Neuronal stem cell (in vitro differentiated cells): ENCODE results near the gene ARMC10.
A peak's percentile ranks its signal among the peaks of the same experiment; 100 is the strongest.

Source experiments
- DNase-seq: peaks from one replicate; pipeline ENCODE4 v3.0.0-alpha.2; 2013; ENCODE audit warnings: low spot score
- H2AFZ ChIP-seq: one replicate; pipeline ENCODE4 v1.6.1; 2013; ENCODE audit warnings: mild to moderate bottlenecking, low read length, inconsistent platforms
- H2AK5ac ChIP-seq: 2 replicates; pipeline ENCODE4 v1.6.1; 2013; ENCODE audit warnings: low read depth, mild to moderate bottlenecking, inconsistent platforms, low read length, moderate library complexity, mixed read lengths
- H2BK120ac ChIP-seq: 2 replicates; pipeline ENCODE4 v1.6.1; 2013; ENCODE audit warnings: low read depth, mild to moderate bottlenecking, inconsistent platforms, low read length, moderate library complexity, mixed read lengths
- H2BK12ac ChIP-seq: one replicate; pipeline ENCODE4 v1.6.1; 2013; ENCODE audit warnings: low read length, inconsistent platforms
- H2BK15ac ChIP-seq: 2 replicates; pipeline ENCODE4 v1.6.1; 2013; ENCODE audit warnings: mild to moderate bottlenecking, low read length, inconsistent platforms, mixed read lengths
- H2BK5ac ChIP-seq: one replicate; pipeline ENCODE4 v1.6.1; 2013; ENCODE audit warnings: inconsistent platforms, mild to moderate bottlenecking, low read length, moderate library complexity
- H3K14ac ChIP-seq: one replicate; pipeline ENCODE4 v1.6.1; 2013; ENCODE audit warnings: low read length, inconsistent platforms
- H3K18ac ChIP-seq: 2 replicates; pipeline ENCODE4 v1.6.1; 2013; ENCODE audit warnings: low read length, inconsistent platforms
- H3K23ac ChIP-seq: 2 replicates; pipeline ENCODE4 v1.6.1; 2013; ENCODE audit warnings: low read depth, mild to moderate bottlenecking, mixed read lengths, low read length, inconsistent platforms; ENCODE audit not compliant: poor library complexity
- H3K27ac ChIP-seq: replicated peaks from 3 replicates; pipeline ENCODE4 v1.5.1; 2013; ENCODE audit warnings: low read length, inconsistent platforms
- H3K27me3 ChIP-seq, 3 experiments: 2 replicates each; pipeline ENCODE4 v1.6.1; 2013; ENCODE audit warnings: low read length in 3 of 3, mild to moderate bottlenecking in 2 of 3, inconsistent platforms in 1 of 3, low read depth in 1 of 3, mixed read lengths in 1 of 3, moderate library complexity in 1 of 3; ENCODE audit not compliant: control insufficient read depth in 3 of 3, insufficient read depth in 3 of 3
- H3K36me3 ChIP-seq, 2 donors: replicated peaks in 1 of 2; 2 replicates each; pipeline ENCODE4 v1.6.1; 2013; ENCODE audit warnings: low read length in 2 of 2; ENCODE audit not compliant: control insufficient read depth in 2 of 2, insufficient read depth in 2 of 2
- H3K4ac ChIP-seq: 2 replicates; pipeline ENCODE4 v1.6.1; 2013; ENCODE audit warnings: inconsistent platforms, mild to moderate bottlenecking, low read length, moderate library complexity
- H3K4me1 ChIP-seq, 2 donors: 1 replicate in 1 of 2; 2 replicates in 1 of 2; pipeline ENCODE4 v1.6.1; 2013; ENCODE audit warnings: low read length in 2 of 2, low read depth in 1 of 2; ENCODE audit not compliant: control insufficient read depth in 2 of 2, insufficient read depth in 1 of 2
- H3K4me2 ChIP-seq: one replicate; pipeline ENCODE4 v1.6.1; 2013; ENCODE audit warnings: mild to moderate bottlenecking, low read length, inconsistent platforms; ENCODE audit not compliant: insufficient read depth, poor library complexity, severe bottlenecking
- H3K4me3 ChIP-seq, 2 donors: 2 replicates each; pipeline ENCODE4 v1.5.1; 2013; ENCODE audit warnings: low read length in 2 of 2, mild to moderate bottlenecking in 2 of 2, inconsistent platforms in 1 of 2, moderate library complexity in 1 of 2
- H3K79me1 ChIP-seq: one replicate; pipeline ENCODE4 v1.6.1; 2013; ENCODE audit warnings: low read depth, mild to moderate bottlenecking, inconsistent platforms, low read length, moderate library complexity
- H3K9ac ChIP-seq: one replicate; pipeline ENCODE4 v1.6.1; 2013; ENCODE audit warnings: mild to moderate bottlenecking, low read depth, low read length, inconsistent platforms; ENCODE audit not compliant: poor library complexity
- H3K9me3 ChIP-seq, 2 donors: replicated peaks in 1 of 2; 2 replicates each; pipeline versions ENCODE3 to v1.6.1; 2013; ENCODE audit warnings: low read length in 2 of 2, mild to moderate bottlenecking in 2 of 2, inconsistent platforms in 1 of 2, low read depth in 1 of 2, mixed read lengths in 1 of 2, moderate library complexity in 1 of 2; ENCODE audit not compliant: control insufficient read depth in 2 of 2, insufficient read depth in 1 of 2
- H4K8ac ChIP-seq: one replicate; pipeline ENCODE4 v1.6.1; 2013; ENCODE audit warnings: low read depth, mild to moderate bottlenecking, inconsistent platforms, low read length, moderate library complexity
- H4K91ac ChIP-seq: one replicate; pipeline ENCODE4 v1.6.1; 2013; ENCODE audit warnings: low read length, low read depth, mild to moderate bottlenecking, inconsistent platforms; ENCODE audit not compliant: poor library complexity
- WGBS, 2 donors: extraction: QIAGEN DNeasy Blood & Tissue Kit; methylation state at CpG; one replicate each; pipeline ENCODE4 v1.1.7; 2013; ENCODE audit warnings: missing lambda C conversion rate in 2 of 2, mixed read lengths in 1 of 2; ENCODE audit not compliant: insufficient read length in 2 of 2, insufficient replicate concordance in 1 of 2; ENCODE audit errors: extremely low coverage in 2 of 2; 5-methylcytosine and 5-hydroxymethylcytosine counted together

ARMC10 gene

GRCh38 chr7:103059471-103059870 lies 15.5 kb upstream of the ARMC10 start:
- Histone ChIP-seq H2BK15ac (no peak overlapping the region), H3K4me2 (no peak overlapping the region), H3K18ac (no peak overlapping the region), H3K9me3 (no peaks in the 10 kb centered on the region), H2BK12ac (no peak overlapping the region), H3K4ac (no peak overlapping the region), H3K9ac (no peak overlapping the region), H3K4me1 (peaks cover 0 to 1% of the 10 kb centered on the region in 2 donors), H2AFZ (no peak overlapping the region), H3K27me3 (no peaks in the 10 kb centered on the region), H3K79me1 (no peaks in the 10 kb centered on the region), H4K8ac (no peak overlapping the region), H3K14ac (no peak overlapping the region), H3K36me3 (no peaks in the 10 kb centered on the region), H2BK120ac (no peak overlapping the region), H3K4me3 (no peak overlapping the region), H4K91ac (no peak overlapping the region), H2AK5ac (no peak overlapping the region), H3K23ac (no peak overlapping the region), H3K27ac (no peak overlapping the region), H2BK5ac (no peak overlapping the region)
- WGBS, 2 donors = no CpG with 5 or more reads among the region's 2 CpGs
- no peak for DNase-seq

DNA sequence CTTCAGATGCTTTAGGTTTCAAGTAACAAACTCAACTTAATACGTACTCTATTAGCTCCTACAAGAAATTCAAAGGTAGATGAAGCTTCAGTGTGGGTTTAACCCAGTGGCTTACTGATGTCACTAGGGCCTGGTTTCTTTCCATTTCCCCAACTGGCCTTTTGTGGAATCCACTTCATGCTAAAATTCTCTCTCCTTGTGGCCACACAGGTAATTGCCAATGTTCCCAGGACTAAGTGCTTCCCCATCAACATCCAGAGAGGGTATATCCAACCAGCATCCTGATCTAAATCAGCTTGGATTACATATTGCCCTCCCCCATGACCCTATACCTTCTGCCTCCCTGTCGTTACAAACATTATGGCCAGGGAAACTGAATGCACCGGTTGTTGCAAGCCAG lies 11.0 kb upstream of the ARMC10 start:
- Histone ChIP-seq H3K36me3 (no peaks in the 10 kb centered on the region), H2BK15ac (no peak overlapping the region), H2BK12ac (no peak overlapping the region), H2AK5ac (no peak overlapping the region), H4K91ac (no peak overlapping the region), H3K27me3 (no peaks in the 10 kb centered on the region), H2BK5ac (no peak overlapping the region), H3K79me1 (no peaks in the 10 kb centered on the region), H3K23ac (no peak overlapping the region), H4K8ac (no peak overlapping the region), H3K14ac (no peak overlapping the region), H3K9me3 (peaks cover 0 to 3% of the 10 kb centered on the region in 2 donors), H3K4me3 (no peak overlapping the region), H3K18ac (no peak overlapping the region), H2AFZ (no peak overlapping the region), H3K27ac (no peak overlapping the region), H3K4me1 (peaks cover 0 to 1% of the 10 kb centered on the region in 2 donors), H3K4me2 (no peak overlapping the region), H2BK120ac (no peak overlapping the region), H3K9ac (no peak overlapping the region), H3K4ac (no peak overlapping the region)
- DNase-seq = no peak
- no CpG with 5 or more reads among the region's 3 CpGs for WGBS, 2 donors

DNA sequence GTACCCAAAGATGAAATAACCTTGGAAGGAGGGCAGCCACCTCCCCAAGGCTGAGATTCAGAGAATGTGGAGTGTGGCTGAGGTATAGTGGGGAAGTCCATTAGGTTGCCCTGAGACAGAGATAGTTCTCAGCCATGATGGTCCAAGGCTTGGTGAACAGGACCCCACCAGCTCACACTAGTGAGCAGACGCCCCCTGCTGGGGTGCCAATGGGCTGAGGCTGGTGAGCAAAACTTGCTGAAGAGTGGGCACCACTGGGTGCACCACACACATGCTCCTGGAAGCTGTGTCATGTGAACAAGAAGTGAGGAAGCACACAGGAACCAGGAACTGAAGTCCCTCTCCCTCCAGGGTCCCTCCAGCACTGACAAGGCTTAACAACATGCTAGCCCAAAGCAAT lies 9.3 kb upstream of the ARMC10 start:
- Histone ChIP-seq H4K8ac (no peak overlapping the region), H2BK15ac (no peak overlapping the region), H3K18ac (no peak overlapping the region), H3K23ac (no peak overlapping the region), H3K27ac (no peak overlapping the region), H2BK12ac (no peak overlapping the region), H3K27me3 (no peaks in the 10 kb centered on the region), H2BK120ac (no peak overlapping the region), H2AFZ (no peak overlapping the region), H3K4me3 (no peak overlapping the region), H3K4me1 (peaks cover 0 to 1% of the 10 kb centered on the region in 2 donors), H2BK5ac (no peak overlapping the region), H3K9me3 (peaks cover 2 to 8% of the 10 kb centered on the region in 2 donors), H4K91ac (no peak overlapping the region), H3K36me3 (no peaks in the 10 kb centered on the region), H2AK5ac (no peak overlapping the region), H3K14ac (no peak overlapping the region), H3K4me2 (no peak overlapping the region), H3K9ac (no peak overlapping the region), H3K79me1 (no peaks in the 10 kb centered on the region), H3K4ac (no peak overlapping the region)
- WGBS, 2 donors = no CpG with 5 or more reads among the region's 1 CpG
- DNase-seq = peak; percentile 5

DNA sequence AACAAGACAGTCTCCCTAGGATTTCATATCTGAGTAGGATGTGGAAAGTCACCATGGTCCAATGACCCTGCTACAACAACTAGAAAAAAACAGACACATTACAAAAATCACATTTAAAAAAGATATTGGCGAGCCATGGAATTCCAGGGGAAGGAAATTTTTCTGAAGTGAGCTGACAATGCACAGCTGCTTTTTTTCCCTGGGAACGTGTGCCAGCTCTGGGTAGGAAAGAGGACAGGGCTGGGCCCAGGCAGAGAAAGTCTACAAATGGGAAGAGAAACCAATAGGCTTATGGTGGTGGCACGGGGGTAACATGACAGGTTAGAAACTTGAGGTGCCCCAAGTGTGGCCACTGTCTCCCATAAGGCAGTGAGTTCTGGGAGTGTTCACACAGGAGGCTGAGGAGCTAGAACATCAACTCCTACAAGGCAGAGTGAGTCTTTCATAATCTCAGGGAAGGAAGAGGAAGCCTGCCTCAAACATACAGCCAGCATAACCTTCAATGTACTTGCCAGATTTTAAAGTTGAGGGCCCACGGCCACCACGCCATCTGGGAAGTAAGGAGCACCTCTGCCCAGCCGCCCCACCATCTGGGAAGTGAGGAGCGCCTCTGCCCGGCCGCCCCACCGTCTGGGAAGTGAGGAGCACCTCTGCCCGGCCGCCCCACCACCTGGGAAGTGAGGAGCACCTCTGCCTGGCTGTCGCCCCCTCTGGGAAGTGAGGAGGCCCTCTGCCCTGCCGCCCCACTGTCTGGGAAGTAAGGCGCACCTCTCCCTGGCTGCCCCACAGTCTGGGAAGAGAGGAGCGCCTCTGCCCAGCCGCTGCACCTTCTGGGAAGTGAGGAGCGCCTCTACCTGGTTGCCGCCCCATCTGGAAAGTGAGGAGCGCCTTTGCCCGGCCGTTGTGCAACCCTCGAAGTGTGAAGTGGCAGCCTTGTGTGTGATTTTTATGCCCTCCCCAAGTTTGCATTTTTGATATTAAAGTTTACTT lies 6.2 kb upstream of the ARMC10 start:
- no peak overlapping the region for H3K18ac ChIP-seq
- no peak overlapping the region for H2BK120ac ChIP-seq
- peaks cover 2 to 8% of the 10 kb centered on the region in 2 donors for H3K9me3 ChIP-seq
- WGBS, 2 donors = no CpG with 5 or more reads among the region's 23 CpGs
- no peak overlapping the region for H4K8ac ChIP-seq
- H3K27ac ChIP-seq = no peak overlapping the region
- H3K4ac ChIP-seq = no peak overlapping the region
- no peak overlapping the region for H2AK5ac ChIP-seq
- H2BK5ac ChIP-seq = no peak overlapping the region
- no peak overlapping the region for H2BK12ac ChIP-seq
- no peak overlapping the region for H3K9ac ChIP-seq
- H3K4me1 ChIP-seq = peaks cover 0 to 1% of the 10 kb centered on the region in 2 donors
- no peak overlapping the region for H3K23ac ChIP-seq
- no peak for DNase-seq
- H4K91ac ChIP-seq = no peak overlapping the region
- no peak overlapping the region for H2BK15ac ChIP-seq
- no peak overlapping the region for H3K4me2 ChIP-seq
- no peak overlapping the region for H3K4me3 ChIP-seq
- no peaks in the 10 kb centered on the region for H3K36me3 ChIP-seq
- no peaks in the 10 kb centered on the region for H3K79me1 ChIP-seq
- no peak overlapping the region for H2AFZ ChIP-seq
- no peak overlapping the region for H3K14ac ChIP-seq
- no peaks in the 10 kb centered on the region for H3K27me3 ChIP-seq
